ENCODE data around the gene RMDN2. TPM values are rescaled to one million over a fixed set of nuclear protein-coding genes. Genes with fewer than 3 reads are reported as not detected.

Gene RMDN2
- total and polyA plus RNA-seq, 2 experiments from 2014 or later, result 3.4 to 3.6 TPM

GRCh38 chr2:38064801-38065501 is 139.9 kb downstream of the RMDN2 start:
- no peaks in the 10 kb centered on the region for H3K36me3 ChIP-seq (ENCODE audit: insufficient read depth)
- H3K27me3 Mint-ChIP-seq (ENCODE audit: insufficient read depth, low read depth, poor library complexity), result no peaks in the 10 kb centered on the region
- H3K27me3 ChIP-seq (ENCODE audit: insufficient read depth), result no peaks in the 10 kb centered on the region
- H3K4me2 ChIP-seq, result no peak overlapping the region
- no peak overlapping the region for H3K4me3 ChIP-seq
- H3K9me2 ChIP-seq (ENCODE audit: insufficient read depth), result no peaks in the 10 kb centered on the region
- ATAC-seq (no peak), DNase-seq (ENCODE audit: low spot score) (no peak)
- TF ChIP-seq EZH2phosphoT487 (IDR thresholded peaks at IDR 0.05; ENCODE audit: unreplicated experiment), result no peak
- TF ChIP-seq REST (IDR thresholded peaks at IDR 0.05; ENCODE audit: unreplicated experiment), result no peak
- no peak for TF ChIP-seq EZH2 (IDR thresholded peaks at IDR 0.05; ENCODE audit: low read depth, unreplicated experiment)
- TF ChIP-seq CTCF (conservative IDR thresholded peaks at IDR 0.05; ENCODE audit: low read depth in 2 of 2), result no peak
- no peak for TF ChIP-seq CREB1 (CRISPR knock-in tag; IDR thresholded peaks at IDR 0.05; ENCODE audit: low read depth)
- TF ChIP-seq STAT1 (IDR thresholded peaks at IDR 0.05; ENCODE audit: unreplicated experiment), result no peak
- no peak for TF ChIP-seq JUNB (IDR thresholded peaks at IDR 0.05; ENCODE audit: unreplicated experiment)
- TF ChIP-seq ZNF331 (CRISPR knock-in tag; IDR thresholded peaks at IDR 0.05; ENCODE audit: low read depth), result no peak
- TF ChIP-seq POLR2AphosphoS5 (IDR thresholded peaks at IDR 0.05; ENCODE audit: low read depth), result no peak
- no peak for TF ChIP-seq ZNF114 (CRISPR knock-in tag; IDR thresholded peaks at IDR 0.05)
- H3K4me1 Mint-ChIP-seq, result no peaks in the 10 kb centered on the region; the same call in 2 of the 3 replicates
- no peak overlapping the region for H2AFZ ChIP-seq
- H3K36me3 Mint-ChIP-seq (ENCODE audit: low read depth), result no peaks in the 10 kb centered on the region
- H3K27ac ChIP-seq (ENCODE audit: low read depth), result no peak overlapping the region
- H3K4me3 Mint-ChIP-seq, result no peak overlapping the region
- no peaks in the 10 kb centered on the region for H3K79me2 ChIP-seq (replicated peaks; ENCODE audit: insufficient read depth)
- H3F3A ChIP-seq (replicated peaks; ENCODE audit: low read depth), result no peaks in the 10 kb centered on the region
- H3K27ac Mint-ChIP-seq, result no peak overlapping the region
- H4K20me1 ChIP-seq (replicated peaks; ENCODE audit: insufficient read depth), result no peaks in the 10 kb centered on the region
- no peaks in the 10 kb centered on the region for H3K9me3 Mint-ChIP-seq
- no peaks in the 10 kb centered on the region for H3K4me1 ChIP-seq (ENCODE audit: insufficient read depth)

Measured in GM23338 (cell line).